ENCODE measurements around the gene MEGF11.

MEGF11 gene

DNA sequence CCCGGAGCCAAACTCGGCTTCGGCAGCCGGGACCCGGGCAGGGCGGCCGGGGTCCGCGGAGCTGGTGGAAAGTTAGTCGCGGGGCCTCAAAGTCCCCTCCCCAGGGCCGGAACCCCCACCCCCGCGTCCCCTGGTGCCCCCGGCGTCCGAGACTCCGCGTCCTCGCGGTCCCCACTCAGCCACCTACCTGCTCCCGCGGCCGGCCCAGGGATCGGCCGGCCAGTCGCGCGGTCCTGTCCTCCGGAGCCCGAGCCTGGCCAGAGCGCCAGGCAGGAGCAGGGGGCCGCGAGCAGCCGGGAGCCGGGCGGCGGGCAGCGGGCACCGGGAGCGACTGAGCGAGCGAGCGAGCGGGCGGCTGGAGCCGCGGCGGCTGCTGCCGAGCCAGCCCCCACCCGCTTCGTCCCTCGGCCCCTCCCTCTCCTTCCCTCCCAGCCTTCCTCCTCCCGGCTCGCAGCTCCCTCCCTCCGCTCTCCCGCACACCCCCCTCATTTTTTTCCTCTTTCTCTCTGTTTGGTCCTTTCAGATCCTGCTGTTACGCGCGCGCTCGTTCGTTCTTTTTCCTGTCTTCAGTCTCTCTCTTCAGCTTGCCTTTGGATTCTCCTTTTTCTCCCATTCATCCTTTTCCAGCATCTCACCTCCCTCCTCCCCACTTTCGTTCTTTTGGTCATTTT, at the start of gene MEGF11:
Gene MEGF11, minus strand, starts transcription at position 333 of the 671 bp plus-strand sequence. CDS start 125,347 bp downstream, outside the sequence.
- no peaks in the 10 kb centered on the region for H3K36me3 ChIP-seq
- no peak within 1 kb of the TSS for H3K27ac ChIP-seq
- peak within 1 kb of the TSS; percentile 25 to 61 (median 49); a peak in 18 of 22 replicates for H3K9ac ChIP-seq
- H4K20me1 ChIP-seq = peaks cover 0 to 40% (median 22%) of the 10 kb centered on the region in 11 experiments; a peak in 14 of 22 replicates
- peak within 1 kb of the TSS; percentile 56 to 74 (median 63) for H3K4me3 ChIP-seq
- peaks cover 74 to 89% (median 80%) of the 10 kb centered on the region in 11 experiments for H3K27me3 ChIP-seq
- no peak for TF ChIP-seq Cebpa-rat (IDR thresholded peaks at IDR 0.05)
- peaks cover 5 to 23% (median 18%) of the 10 kb centered on the region in 10 experiments; a peak in 15 of 20 replicates for H3K4me1 ChIP-seq
- no peaks in the 10 kb centered on the region for H3K9me3 ChIP-seq (replicated peaks in 1 of 11)
- H3K4me2 ChIP-seq = peak within 1 kb of the TSS; percentile 92 to 99 (median 98)

DNA sequence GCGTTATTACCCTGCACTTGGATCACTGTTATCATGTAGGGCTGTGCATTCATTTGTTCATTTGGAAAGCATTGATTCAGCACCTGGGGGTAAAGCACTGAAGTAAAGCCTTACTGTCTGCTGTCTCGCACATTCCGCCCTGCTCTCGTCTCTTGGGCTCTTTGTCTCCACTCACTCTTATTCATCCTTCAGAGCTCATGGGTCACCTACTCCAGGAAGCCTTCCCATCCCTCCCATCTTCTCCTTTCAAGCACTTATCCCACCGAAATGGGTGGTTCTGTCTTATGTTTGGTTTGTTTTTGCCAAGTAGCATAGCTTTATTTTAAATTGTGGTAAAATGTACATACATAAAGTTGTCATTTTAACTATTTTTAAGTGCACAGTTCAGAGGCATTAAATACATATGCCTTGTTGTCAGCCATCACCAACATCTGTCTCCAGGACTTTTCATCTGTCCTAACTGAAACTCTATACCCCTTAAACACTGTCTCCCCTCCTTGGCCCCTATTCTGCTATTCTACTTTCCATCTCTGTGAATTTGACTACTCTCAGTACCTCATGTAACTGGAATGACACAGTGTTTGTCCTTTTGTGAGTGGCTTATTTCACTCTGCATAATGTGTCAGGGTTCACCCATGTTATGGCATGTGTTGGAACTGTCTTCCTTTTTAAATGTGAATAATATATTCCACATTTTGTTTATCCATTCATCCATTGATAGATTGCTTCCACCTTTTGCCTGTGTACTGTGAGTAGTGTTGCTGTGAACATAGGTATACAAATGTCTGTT, 49.1 kb upstream of the MEGF11 start:
- TF ChIP-seq Cebpa-rat (IDR thresholded peaks at IDR 0.05) = no peak
- H3K9ac ChIP-seq = no peak overlapping the region
- H3K4me2 ChIP-seq = no peak overlapping the region
- H3K27ac ChIP-seq = no peak overlapping the region
- H4K20me1 ChIP-seq = peaks cover 0 to 6% (median 0%) of the 10 kb centered on the region in 11 experiments; a peak in 1 of 22 replicates
- H3K4me1 ChIP-seq = peaks cover 0 to 13% (median 4%) of the 10 kb centered on the region in 10 experiments; a peak in 6 of 20 replicates
- no peaks in the 10 kb centered on the region for H3K27me3 ChIP-seq
- H3K9me3 ChIP-seq (replicated peaks in 1 of 11) = no peaks in the 10 kb centered on the region
- H3K36me3 ChIP-seq = peaks cover 32 to 95% (median 70%) of the 10 kb centered on the region in 11 experiments
- no peak overlapping the region for H3K4me3 ChIP-seq

DNA sequence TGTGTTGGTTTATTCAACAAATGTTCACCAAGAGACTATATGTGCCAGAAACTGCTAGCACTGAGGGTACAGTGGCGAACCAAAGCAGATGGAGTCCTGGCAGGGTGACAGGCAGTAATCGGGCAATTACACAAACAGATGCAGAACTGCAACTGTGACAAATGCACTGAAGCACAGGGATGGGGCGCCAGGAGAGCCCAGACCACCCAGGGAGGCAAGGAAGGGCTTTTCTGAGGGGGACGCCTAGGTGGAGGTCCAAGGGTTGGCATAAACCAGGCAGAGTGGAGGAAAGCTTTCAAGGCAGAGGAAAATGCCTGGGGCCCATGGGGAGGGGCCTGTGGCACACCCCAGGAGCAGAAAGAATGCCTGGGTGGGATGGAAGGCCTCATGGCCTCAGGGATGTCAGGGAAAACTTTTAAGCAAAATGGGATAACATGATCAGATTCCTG, 45.3 kb upstream of the MEGF11 start:
- Histone ChIP-seq H3K4me1 (peaks cover 11 to 26% (median 21%) of the 10 kb centered on the region in 10 experiments), H3K36me3 (peaks cover 25 to 74% (median 54%) of the 10 kb centered on the region in 11 experiments), H3K27ac (no peak overlapping the region), H3K27me3 (no peaks in the 10 kb centered on the region), H3K4me2 (no peak overlapping the region), H3K9ac (no peak overlapping the region), H3K4me3 (no peak overlapping the region), H4K20me1 (peaks cover 0 to 6% (median 0%) of the 10 kb centered on the region in 11 experiments; a peak in 1 of 22 replicates), H3K9me3 (replicated peaks in 1 of 11) (no peaks in the 10 kb centered on the region)
- no peak for TF ChIP-seq Cebpa-rat (IDR thresholded peaks at IDR 0.05)

DNA sequence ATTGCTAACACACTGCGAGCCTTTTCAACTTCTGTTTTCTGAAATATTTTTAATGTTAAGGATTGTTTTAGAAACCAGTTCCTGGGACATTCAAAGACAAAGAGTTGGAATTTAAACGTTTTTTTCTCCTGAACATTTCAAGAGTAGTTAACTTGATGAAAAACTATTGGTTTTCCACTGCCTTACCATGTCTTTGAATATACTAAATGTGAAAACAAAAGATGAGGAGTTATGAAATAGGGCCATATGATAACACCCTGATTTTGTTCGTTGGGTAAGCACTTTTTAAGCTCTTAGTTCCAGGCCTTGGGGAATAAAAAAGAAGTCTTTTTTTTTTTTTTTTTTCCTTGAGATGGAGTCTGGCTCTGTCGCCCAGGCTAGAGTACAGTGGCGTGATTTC, 42.6 kb upstream of the MEGF11 start:
- no peak overlapping the region; a peak in 1 of 22 replicates for H3K27ac ChIP-seq
- no peaks in the 10 kb centered on the region for H3K27me3 ChIP-seq
- no peaks in the 10 kb centered on the region for H3K9me3 ChIP-seq (replicated peaks in 1 of 11)
- H3K4me3 ChIP-seq = no peak overlapping the region
- H4K20me1 ChIP-seq = 0 out of 22 replicates have a peak, but pooled peaks cover 0 to 4% (median 0%) of the 10 kb centered on the region in 11 experiments
- peaks cover 24 to 44% (median 38%) of the 10 kb centered on the region in 10 experiments for H3K4me1 ChIP-seq
- peaks cover 24 to 49% (median 39%) of the 10 kb centered on the region in 11 experiments for H3K36me3 ChIP-seq
- no peak for TF ChIP-seq Cebpa-rat (IDR thresholded peaks at IDR 0.05)
- H3K9ac ChIP-seq = no peak overlapping the region
- peak overlapping the region in 5 of 11 experiments; percentile 1 to 93 (median 93); a peak in 6 of 22 replicates for H3K4me2 ChIP-seq

DNA sequence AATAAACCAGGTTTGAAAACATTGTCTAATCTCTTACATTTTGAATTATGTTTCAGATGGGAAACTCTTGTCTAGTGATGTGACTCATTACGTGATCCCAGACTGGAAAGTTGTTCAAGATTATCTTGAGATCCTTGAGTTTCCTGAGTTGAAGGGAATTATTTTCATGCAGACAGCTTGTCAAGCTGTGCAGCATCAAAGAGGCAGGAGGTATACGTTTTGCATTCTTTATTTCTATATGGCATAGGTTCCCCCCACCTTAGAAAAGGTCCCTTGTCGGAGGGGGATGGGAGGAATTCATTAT, 41.3 kb upstream of the MEGF11 start:
- no peak for TF ChIP-seq Cebpa-rat (IDR thresholded peaks at IDR 0.05)

DNA sequence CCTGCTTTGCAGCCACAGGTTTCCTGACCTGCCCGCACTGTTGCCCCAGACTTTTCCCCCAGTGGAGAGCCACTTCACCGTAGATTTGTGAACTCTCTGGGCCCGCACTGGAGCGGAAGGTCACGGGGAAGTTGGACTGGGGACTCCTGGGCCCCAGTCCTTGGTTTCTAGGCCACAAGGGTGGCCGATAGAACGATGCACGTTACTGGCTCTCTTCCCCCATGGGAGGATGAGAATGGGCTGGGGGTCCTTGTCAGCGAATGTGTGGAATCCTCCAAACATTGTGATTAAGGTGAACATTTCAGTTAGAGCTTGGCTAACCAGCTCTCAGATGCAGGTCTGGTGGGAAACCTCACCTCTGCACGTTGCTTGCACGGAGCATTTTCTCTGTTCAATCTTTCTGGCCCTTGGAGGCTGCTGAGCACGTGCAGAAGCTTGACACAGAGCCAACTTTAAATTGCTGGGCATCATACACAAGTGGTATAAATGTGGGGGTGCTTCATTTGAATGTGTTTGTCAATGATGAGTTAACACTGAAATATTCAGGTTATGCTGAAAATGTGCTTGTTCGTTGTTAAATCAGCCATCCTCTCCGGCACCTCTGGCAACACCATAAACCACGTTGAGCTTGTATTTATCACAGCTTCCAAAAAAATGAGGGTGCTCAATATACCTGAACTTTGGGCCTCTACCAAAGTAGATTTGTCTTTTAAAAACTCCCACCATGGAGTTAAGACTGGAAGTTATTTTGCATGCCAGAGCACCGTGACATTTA, 40.8 kb upstream of the MEGF11 start:
- peak in 4 of 11 experiments; percentile 11 to 63 (median 34); a peak in 1 of 22 replicates for TF ChIP-seq Cebpa-rat (IDR thresholded peaks at IDR 0.05)
- H3K9me3 ChIP-seq (replicated peaks in 1 of 11) = no peaks in the 10 kb centered on the region
- peak overlapping the region; percentile 62 to 80 (median 72) for H3K4me3 ChIP-seq
- H4K20me1 ChIP-seq = 0 out of 22 replicates have a peak, but pooled peaks cover 0 to 4% (median 0%) of the 10 kb centered on the region in 11 experiments
- peaks cover 24 to 57% (median 48%) of the 10 kb centered on the region in 10 experiments for H3K4me1 ChIP-seq
- H3K4me2 ChIP-seq = peak overlapping the region; percentile 83 to 93 (median 91)
- peak overlapping the region; percentile 83 to 98 (median 92) for H3K9ac ChIP-seq
- no peaks in the 10 kb centered on the region for H3K27me3 ChIP-seq
- H3K27ac ChIP-seq = peak overlapping the region; percentile 80 to 98 (median 93)
- H3K36me3 ChIP-seq = peaks cover 7 to 34% (median 28%) of the 10 kb centered on the region in 11 experiments

More for the DNA sequence above, 41.3 kb upstream of the MEGF11 start:
- Histone ChIP-seq H3K36me3 (peaks cover 12 to 39% (median 32%) of the 10 kb centered on the region in 11 experiments), H3K4me2 (peak overlapping the region; percentile 83 to 93 (median 91)), H3K9ac (peak overlapping the region; percentile 83 to 98 (median 92); a peak in 18 of 22 replicates), H3K27me3 (no peaks in the 10 kb centered on the region), H3K4me3 (peak overlapping the region; percentile 62 to 80 (median 72); a peak in 18 of 20 replicates), H3K4me1 (peaks cover 24 to 54% (median 47%) of the 10 kb centered on the region in 10 experiments), H3K9me3 (replicated peaks in 1 of 11) (no peaks in the 10 kb centered on the region), H4K20me1 (0 out of 22 replicates have a peak, but pooled peaks cover 0 to 4% (median 0%) of the 10 kb centered on the region in 11 experiments), H3K27ac (peak overlapping the region in 9 of 11 experiments; percentile 81 to 98 (median 95); a peak in 16 of 22 replicates)

DNA sequence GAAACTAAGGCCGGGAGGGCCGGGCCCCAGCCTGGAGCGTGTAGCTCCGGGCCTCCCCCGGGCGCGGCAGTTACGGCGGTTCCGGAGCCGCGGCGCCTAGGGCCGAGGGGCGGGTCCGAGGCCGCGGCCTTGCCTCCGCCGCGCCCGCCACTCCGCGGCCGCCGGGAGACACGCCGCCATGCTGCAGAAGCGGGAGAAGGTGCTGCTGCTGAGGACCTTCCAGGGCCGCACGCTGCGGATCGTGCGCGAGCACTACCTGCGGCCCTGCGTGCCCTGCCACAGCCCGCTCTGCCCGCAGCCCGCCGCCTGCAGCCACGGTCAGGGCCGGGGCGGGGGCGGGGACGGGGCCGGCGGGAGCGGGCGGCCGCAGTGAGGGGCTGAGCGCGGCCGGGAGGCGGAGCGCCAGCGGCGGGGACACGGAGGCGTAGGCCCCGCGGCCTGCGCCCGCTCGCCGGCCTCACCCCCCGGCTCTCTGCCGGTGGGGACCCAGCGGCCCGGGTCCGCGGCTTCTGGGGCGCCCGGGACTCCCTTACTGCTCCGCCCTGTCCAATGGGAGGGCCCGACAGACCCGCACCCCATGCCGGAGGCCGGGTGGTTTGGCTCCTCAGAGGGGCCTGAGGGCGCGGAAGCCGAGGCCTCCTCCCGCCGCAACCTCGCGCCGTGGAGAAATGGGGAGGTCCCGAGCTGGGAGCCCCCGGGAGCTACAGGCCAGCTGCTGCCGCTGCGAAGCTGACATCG, 40.0 kb upstream of the MEGF11 start, which contains the start of gene DIS3L:
Gene DIS3L, plus strand, starts transcription at position 150 of the 738 bp plus-strand sequence. Its CDS starts 29 bp downstream, at position 179.
- Histone ChIP-seq H3K9me3 (replicated peaks in 1 of 11) (no peaks in the 10 kb centered on the region), H3K4me1 (peaks cover 24 to 57% (median 48%) of the 10 kb centered on the region in 10 experiments), H3K27ac (peak within 1 kb of the TSS; percentile 80 to 98 (median 93)), H3K4me3 (peak within 1 kb of the TSS; percentile 62 to 80 (median 72)), H3K4me2 (peak within 1 kb of the TSS; percentile 83 to 93 (median 91)), H3K27me3 (no peaks in the 10 kb centered on the region), H3K9ac (peak within 1 kb of the TSS; percentile 83 to 98 (median 92)), H4K20me1 (no peaks in the 10 kb centered on the region), H3K36me3 (peaks cover 0 to 26% (median 20%) of the 10 kb centered on the region in 11 experiments; a peak in 19 of 22 replicates)
- no peak for TF ChIP-seq Cebpa-rat (IDR thresholded peaks at IDR 0.05)

Measured in BLaER1 treated with 17β-estradiol and CSF1 and Interleukin-3, amounts not matched to agents 10 nM and 100 nM (cell line).